NCI-H2171 treated with DMSO at 0.1 percent for 48 hours (cell line): ENCODE measurements around the gene CDH13.

ENCODE experiments used
- DNase-seq: peaks from one replicate; lab custom pipeline; 2025; lab: John Stamatoyannopoulos, UW

Gene CDH13

GRCh38 chr16:82788225-82788624 is 161.5 kb downstream of the CDH13 start:
- no peak for DNase-seq

GRCh38 chr16:82788919-82789318 is 162.2 kb downstream of the CDH13 start:
- DNase-seq, result no peak

GRCh38 chr16:82792693-82793092 is 165.9 kb downstream of the CDH13 start:
- no peak for DNase-seq

DNA sequence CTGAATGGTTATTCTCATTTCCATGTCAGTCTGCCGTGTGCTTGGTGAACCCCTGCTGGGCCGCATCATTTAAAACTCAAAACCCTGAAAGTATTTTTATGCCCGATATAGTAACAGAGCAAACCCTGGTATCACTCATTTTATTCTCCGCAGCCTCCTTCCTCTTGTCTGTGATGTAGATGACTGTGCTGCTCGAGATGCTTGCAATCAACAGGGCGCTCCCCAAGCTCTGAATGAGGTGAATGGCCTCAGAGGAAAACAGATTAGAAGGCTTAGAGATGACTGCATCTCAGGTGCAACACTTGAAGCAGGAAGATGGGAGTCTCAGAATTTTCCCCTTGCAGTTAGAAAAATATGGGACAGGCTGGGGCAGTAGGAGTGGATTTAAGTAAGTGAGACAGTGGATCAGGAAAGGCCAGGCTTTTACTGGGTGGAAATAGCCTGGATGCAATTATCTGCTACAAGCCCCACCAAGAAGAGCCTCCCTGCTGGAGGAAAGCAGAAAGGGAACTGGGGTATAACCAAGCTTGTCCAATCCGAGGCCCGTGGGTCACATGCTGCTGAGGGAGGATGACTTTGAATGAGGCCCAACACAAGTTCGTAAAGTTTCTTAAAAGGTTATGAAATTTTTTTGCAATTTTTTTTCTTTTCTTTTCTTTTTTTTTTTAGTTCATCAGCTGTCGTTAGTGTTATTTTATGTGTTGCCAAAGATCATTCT is 166.9 kb downstream of the CDH13 start:
- no peak for DNase-seq

GRCh38 chr16:82796047-82796446 is 169.3 kb downstream of the CDH13 start:
- DNase-seq, result no peak

DNA sequence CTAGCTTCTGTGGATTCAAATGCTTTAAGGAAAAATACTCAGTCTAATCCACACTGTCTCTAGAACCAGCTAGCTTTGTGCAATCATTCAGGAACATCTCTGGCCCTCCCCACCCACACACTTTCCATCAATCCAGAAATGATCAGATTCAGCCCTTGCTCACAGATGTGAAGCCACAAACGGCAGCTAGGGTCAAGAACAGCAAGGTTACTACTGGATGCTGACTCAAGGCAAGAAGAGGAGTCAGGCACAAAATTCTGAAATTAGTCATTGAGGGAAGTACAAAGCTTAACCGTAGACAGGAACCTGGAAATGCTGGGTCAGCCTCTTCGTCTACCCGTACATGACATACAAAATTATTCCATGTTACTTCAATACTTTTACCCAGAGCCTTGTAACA is 174.6 kb downstream of the CDH13 start:
- DNase-seq, result no peak

GRCh38 chr16:82805866-82806265 is 179.1 kb downstream of the CDH13 start:
- no peak for DNase-seq

GRCh38 chr16:82807311-82807710 is 180.5 kb downstream of the CDH13 start:
- no peak for DNase-seq

GRCh38 chr16:82808036-82808435 is 181.3 kb downstream of the CDH13 start:
- no peak for DNase-seq

GRCh38 chr16:82810077-82810476 is 183.3 kb downstream of the CDH13 start:
- DNase-seq, result no peak

GRCh38 chr16:82814059-82814458 is 187.3 kb downstream of the CDH13 start:
- no peak for DNase-seq

DNA sequence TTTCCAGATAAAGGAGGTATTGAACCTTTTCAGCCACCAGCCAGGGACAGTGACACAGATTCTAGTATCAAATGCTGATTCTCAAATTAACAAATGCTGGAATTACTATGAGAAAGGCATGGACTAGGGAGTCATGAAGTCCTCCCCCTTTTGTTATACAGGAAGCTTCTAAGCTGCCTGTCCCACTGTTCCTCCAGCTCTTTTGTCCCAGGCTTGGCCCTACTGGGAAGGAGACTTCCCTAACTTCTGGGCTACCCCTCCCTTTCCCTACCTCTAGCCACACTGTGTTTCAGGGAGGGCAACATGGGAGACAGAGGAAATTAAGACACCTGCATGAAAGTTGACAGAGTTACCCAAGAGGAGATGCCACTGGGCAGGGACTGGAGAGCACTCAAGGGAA is 192.5 kb downstream of the CDH13 start:
- no peak for DNase-seq

- DNase-seq, result no peak
These were observed 194.1 kb downstream of the CDH13 start for GRCh38 chr16:82820855-82821254.

DNA sequence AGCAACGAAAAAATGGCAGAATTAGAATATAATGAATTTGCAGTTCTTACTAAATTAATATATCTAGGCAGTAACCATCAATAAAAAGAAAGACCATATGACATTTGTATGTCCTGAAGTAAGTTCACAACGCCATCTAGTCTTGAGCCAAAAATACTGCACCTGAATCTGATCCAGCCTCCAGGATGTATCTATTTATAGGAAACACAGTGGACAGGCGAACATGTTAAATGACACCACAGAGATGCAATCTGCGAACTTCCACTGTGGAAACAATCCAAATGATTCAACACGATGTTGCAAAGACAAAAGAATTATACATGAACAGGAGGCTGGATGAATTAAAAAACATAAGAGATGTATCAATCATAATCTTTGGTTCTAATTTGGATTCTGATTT is 197.6 kb downstream of the CDH13 start:
- no peak for DNase-seq

DNA sequence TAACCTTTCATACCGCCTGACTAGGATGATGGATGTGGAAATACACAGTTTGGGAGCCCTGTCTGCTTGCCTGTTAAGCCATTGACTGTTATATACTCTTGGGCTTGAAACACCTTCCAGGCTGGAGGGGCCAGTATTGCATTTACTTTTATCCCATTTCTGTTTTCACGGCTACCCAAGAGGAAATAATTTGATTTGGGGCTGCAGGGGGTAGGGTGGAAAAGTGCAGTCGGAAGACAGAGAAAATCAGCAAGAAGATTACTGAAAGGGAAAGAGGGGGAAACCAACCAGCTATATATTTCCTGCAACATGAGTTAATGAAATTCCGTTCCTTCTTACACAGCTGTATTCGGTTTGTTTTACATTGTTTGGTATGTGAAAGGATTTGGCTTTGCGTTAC is 202.5 kb downstream of the CDH13 start:
- no peak for DNase-seq

DNA sequence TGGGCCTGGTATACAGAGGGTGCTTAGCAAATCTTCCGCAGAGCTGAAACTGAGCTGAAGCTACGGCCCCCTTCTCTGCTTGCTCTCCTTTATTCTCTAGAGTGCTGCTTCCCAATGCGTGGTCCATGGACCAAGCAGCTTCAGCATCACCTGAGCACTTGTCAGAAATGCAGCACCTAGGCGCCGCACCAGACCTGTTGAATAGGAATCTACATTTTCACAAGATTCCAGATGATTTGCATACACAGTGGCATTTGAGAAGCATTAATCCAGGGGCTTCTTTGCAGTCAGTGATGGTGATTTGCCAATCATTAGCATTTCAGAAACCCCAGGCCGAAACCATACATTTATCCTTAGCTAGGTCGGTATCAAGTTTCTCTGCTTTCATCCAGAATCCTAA is 204.2 kb downstream of the CDH13 start:
- no peak for DNase-seq

DNA sequence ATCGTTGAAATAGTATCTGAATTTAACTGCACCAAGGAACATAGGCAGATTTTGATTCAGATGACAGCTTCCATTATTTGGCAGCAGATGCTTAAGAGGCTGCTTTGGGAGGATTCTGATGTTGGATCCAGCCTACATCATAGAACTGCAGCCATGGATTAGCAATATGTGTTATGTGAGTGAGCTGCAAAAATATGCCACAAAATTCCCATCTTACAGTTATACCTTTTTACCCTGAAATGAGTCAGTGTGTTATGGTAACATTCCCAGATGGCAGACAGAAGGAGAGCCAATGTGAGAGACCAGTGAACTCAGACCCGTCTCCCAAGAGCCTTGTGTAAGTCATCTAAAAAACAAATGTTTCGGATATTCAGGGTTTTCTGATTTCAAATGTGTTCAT is 206.1 kb downstream of the CDH13 start:
- DNase-seq, result peak; percentile 1

DNA sequence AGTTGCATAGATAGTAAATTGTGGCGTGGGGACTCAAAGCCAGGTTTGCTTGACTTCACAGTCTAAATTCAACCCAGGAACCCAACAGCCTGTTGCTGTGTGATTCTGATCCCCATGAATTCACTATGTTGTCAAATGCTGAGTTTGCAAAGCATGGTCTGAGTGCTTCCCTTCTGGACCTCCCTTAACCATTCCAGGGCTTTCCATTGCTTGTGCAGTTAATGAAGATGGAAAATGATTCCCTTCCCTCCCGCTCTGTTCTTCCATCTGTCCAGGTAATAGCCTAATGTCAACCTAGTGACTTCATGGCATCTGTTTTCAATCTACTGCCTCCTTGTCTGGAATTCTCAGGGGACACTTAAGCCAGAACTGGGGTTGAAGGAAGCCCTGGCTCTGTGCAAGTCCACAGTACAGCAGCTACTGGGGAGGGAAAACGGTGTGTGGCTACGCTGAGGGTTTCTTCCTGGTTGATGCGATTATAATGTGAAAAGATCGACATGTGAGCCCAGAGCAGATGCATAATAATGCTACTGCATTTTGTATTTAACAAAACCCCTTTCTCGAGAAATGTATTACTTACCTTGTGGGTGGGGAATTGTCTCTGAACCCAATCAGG is 206.7 kb downstream of the CDH13 start:
- DNase-seq, result peak; percentile 65

- DNase-seq, result no peak
These were observed 207.5 kb downstream of the CDH13 start for GRCh38 chr16:82834151-82834815.

GRCh38 chr16:82835487-82836155 is 208.9 kb downstream of the CDH13 start:
- DNase-seq, result no peak

DNA sequence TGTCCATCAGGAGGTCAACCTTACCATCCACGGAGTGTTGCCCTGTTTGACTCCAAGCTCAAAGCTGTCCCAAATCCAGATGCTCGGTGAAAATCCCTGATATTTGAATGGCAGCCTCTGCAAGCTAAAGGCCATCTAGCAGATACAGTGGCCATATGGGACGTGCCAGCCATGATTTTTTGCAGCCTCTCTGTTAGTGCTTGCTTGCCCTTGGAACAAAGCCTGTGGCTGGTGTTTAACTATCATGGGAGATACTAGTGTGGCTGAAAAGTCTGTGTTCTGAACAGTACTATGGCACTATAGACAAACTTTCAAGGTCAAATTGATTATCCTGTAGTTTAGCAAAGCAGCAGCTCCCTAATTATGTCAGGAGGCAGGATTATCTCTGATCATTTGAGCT is 214.3 kb downstream of the CDH13 start:
- DNase-seq, result no peak

- no peak for DNase-seq
These were observed 217.0 kb downstream of the CDH13 start for GRCh38 chr16:82843606-82844271.
